GM21723 (cell line): ENCODE data around the gene DAZAP1.
"Not testable (repeated sequence)": the region's sequence is repeated elsewhere in the genome, so short reads cannot be mapped to it uniquely, and the experiment has no call there.

ENCODE experiments used
- ATAC-seq: cut with Tn5 transposase; IDR thresholded peaks from one replicate; pipeline ENCODE4 v1.9.1; 2021; ENCODE audit warnings: mild to moderate bottlenecking, moderate library complexity; ENCODE audit not compliant: unreplicated experiment

DAZAP1 gene

DNA sequence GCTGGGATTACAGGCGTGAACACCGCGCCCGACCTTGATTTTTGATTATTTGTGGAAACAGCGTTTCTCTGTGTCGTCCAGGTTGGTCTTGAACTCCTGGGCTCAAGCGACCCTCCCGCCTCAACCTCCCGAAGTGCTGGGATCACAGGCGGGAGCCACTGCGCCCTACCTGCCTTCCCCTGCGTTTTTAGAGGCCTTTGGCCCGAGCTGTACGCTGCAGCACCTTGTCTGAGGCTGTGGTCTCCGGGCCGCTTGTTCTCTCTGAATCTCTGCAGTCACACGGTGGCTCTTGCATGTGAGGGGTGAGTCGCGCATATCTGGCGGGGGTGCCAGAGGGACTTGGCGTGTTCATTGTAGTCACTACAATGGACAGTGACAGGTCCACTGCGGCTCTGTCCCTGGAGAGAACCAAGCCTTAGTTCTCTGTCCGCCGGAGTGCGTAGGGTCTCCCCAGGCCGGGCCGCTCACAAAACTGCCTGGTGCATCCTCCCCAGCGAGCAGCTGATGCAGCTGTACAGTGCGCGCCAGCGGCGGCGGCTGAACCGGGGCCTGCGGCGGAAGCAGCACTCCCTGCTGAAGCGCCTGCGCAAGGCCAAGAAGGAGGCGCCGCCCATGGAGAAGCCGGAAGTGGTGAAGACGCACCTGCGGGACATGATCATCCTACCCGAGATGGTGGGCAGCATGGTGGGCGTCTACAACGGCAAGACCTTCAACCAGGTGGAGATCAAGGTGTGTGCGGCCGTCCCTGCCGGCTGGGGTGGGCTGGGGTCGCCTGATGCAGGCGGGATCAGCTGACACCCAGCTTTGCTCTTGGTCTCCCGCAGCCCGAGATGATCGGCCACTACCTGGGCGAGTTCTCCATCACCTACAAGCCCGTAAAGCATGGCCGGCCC, 32.4 kb downstream of the DAZAP1 start:
- ATAC-seq, result not testable (repeated sequence)

- ATAC-seq, result no peak
These were observed 33.0 kb downstream of the DAZAP1 start for GRCh38 chr19:1440418-1440801.

DNA sequence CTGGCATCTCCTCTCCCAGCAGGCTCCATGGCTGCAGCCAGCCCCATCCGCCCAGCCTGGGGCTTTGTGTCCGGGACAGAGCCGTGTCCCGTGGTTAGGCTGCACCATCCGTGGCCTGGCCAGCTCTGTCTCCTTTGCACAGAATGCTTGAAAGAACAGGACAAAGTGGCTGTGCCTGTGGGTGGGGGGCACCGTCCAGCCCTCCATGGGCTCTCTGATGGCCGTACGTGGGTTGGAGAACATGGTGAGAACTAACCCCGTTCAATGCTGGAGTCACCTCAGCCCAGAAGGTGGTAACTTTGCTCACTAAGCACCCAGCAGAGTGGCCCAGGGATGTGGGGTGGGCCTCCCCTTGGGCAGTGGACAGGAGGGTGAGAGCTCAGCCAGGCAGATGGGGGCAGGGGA, 33.6 kb downstream of the DAZAP1 start:
- ATAC-seq, result no peak

DNA sequence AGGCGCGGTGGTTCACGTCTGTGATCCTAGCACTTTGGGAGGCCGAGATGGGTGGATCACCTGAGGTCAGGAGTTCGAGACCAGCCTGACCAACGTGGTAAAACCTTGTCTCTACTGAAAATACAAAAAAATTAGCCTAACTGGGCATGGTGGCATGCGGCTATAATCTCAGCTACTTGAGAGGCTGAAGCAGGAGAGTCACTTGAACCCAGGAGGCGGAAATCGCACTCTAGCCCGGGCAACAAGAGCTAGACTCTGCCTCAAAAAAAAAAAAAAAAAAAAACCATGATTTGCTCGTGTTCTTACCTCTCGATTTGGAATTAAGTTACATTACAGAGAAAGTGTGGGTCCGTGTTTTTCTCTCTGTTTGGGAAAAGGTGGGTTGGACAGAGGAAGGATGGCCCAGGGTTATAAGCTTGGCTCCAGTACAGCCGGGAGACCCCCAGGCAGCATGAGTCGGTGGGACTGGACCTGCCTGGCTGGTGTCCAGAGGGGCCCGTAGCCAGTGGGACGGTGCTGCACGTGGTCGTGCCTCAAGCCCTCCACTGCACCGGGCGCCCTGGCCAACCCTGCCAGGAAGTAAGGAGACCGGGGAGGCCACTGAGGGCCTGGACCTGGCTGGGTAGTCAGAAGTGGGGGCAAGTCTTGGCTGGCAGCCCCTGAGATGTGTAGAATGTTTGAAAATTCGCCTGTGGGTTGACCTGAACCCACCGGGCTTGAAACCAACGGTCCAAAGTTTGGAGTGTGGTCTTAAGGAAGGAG, 34.5 kb downstream of the DAZAP1 start:
- no peak for ATAC-seq

- peak; percentile 71 for ATAC-seq
These were observed 38.0 kb downstream of the DAZAP1 start for GRCh38 chr19:1445185-1445931.

DNA sequence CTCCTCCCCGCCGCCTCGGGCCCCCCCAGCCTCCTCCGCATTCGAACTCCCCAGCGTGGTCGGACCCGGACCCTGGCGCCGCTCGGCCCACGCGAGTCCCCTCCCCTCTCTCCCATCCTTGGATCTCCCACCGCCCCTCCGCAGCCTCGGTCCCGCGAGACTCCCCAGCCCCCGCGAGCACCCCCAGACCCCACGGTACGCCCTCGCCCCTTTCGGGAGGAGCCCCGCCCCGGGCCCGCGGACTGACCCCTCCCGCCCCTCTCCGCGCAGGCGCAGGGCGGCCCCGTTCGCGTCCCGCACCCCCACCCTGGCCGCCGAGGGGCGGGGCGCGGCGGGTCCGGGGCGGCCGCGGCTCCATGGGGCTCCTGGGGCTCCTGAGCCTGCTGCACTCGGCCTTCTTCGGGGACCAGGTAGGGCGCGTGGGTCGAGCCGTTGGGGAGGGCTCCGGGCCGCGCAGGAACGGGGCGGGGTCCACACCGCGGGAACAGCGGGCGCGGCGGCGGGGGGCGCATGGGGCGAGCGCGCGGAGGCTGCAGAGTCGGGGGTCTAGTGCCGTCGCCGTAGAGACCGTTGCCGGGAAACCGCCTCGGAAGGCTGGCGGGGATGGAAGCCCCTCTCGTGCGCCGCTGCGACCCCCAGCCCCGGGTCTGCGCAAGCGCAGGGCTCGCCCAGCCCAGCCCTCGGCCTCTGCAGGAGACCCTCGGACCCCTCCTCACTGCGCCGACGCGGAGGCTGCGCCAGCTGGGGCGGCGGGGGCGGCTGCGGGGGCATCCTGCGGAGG, 38.7 kb downstream of the DAZAP1 start:
- no peak for ATAC-seq

GRCh38 chr19:1446713-1447481, 39.5 kb downstream of the DAZAP1 start:
- no peak for ATAC-seq

DNA sequence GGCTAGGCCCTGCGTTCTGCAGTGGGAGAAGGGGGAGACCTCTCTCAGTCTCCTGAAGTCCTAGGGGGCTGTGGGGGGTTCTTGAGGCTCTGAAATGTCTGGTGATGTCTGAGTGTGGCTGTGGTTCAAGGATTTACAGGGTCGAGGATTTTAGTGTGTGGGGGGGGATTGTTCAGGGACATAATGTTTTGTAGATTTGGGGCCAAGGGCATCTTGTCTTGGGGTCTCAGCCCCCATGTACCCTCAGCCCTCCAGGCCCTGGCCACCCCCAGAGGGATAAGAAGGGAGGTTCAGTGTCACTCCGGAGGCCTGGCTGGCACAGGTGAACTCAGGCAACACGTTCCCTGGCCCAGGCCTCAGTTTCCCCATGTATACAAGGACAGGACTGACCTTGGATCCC, 40.1 kb downstream of the DAZAP1 start:
- no peak for ATAC-seq

DNA sequence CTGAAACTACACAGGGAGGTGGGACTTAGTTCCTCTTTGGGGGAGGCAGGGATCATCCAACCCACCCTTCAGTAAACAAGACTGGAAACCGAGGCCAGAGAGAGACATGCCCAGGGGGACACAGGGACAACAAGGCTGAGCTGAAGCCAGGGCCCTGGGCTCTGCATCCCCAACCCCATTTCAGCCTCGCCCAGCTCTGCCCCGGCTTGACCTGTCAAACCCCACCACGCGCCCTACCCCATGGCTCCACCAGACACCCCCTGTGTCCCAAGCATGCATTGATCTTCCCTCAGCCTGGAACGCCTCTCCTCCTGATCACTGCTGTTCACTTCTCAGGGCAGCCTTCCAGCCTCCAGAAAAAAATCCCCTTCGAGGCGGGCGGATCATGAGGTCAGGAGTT, 40.6 kb downstream of the DAZAP1 start:
- no peak for ATAC-seq

GRCh38 chr19:1449467-1450442, 42.4 kb downstream of the DAZAP1 start, which contains the start of gene APC2:
APC2 (plus strand) TSS chr19:1450121; CDS start chr19:1453002, 2,881 bp downstream.
- ATAC-seq, result no peak

DNA sequence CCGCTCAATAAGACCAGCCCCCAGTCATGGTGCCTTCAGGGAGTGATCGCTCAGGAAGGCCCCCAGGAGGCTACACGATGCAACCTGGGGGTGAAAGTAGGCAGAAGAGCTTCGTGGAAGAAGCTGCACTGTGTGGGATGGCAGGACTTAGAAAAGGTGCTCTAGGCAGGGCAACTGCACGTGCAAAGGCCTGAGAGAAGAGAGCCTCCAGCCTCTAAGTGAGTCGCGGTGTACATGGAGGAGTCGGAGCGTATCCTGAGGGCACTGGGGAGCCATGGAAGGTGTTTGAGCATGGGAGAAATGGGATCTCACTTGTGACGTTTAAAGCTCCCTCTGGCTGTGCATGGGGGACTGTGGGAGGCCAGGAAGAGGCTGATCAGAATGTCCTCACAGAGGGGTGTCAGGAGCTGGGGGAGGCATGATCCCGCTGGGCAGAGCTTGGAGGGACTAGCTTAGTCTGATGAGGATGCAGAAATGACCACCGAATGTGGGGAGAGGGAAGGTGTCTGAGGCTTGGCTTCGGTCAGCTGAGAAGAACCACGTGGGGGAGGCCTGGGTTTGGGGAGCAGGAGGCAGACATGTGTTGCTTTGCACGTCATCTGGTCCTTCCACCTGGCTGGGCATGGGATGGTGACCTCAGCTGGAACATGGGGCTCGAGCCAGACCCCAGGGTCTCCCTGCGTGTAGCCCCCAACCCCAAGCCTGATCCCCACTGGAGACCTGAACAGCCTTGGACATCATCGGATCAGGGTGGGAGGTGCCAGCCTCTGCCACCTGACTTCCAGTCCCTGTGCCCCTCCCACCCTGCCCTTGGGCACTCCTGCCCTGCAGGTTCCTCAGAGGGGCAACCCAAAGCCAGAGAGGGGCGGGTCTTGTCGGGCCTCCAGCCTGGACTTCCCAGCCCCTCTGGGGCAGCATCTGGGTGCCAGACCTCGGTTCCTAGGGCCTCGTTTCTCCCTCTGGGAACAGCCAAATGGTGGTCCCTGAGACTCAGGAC, 43.6 kb downstream of the DAZAP1 start:
- no peak for ATAC-seq

- no peak for ATAC-seq
These were observed 44.8 kb downstream of the DAZAP1 start for GRCh38 chr19:1451916-1452801.

GRCh38 chr19:1452802-1453524, 45.6 kb downstream of the DAZAP1 start:
- no peak for ATAC-seq

GRCh38 chr19:1453525-1454364, 46.4 kb downstream of the DAZAP1 start:
- no peak for ATAC-seq

DNA sequence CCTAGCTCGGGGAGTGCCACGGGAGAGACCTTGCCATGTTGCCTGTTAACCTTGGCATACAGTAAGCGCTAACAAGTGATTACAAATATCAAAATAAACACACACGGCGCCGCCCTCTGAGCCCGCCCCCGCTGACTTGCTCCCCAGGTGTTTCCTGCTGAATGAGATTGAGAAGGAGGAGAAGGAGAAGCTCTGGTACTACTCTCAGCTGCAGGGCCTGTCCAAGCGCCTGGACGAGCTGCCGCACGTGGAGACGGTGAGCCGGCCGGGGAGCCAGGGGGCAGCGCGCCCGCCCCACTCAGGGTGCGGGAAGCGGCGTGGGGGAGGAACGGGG, 47.6 kb downstream of the DAZAP1 start:
- no peak for ATAC-seq
